ENCODE data around the gene RXRA. TPM values are rescaled to one million over a fixed set of nuclear protein-coding genes. Genes with fewer than 3 reads are reported as not detected.

The RXRA gene
- polyA plus RNA-seq, 1 experiment = 5.3 TPM

DNA sequence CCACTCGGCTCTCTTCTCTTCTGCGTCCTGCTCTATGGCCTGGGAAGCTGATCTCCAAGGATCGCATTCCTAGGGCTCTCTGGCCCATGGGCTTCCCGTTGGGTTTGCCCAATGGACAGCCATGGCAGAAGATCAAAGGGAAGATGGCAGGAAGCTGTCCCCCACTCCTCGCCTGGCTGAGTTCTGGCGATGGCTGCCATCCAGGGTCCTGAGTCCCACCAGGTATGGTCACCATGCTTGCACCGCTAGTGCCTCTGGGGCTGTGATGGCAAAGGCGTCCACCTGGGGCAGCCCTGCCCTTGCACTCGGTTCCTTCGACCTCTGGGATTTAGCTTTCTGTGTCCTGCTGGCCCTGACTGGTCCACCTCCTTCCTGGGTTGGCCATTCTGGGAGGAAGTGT lies 156.0 kb downstream of the RXRA start:
- no peak for DNase-seq (ENCODE audit: low read depth, low spot score)
- CTCF ChIA-PET = no interaction called here

DNA sequence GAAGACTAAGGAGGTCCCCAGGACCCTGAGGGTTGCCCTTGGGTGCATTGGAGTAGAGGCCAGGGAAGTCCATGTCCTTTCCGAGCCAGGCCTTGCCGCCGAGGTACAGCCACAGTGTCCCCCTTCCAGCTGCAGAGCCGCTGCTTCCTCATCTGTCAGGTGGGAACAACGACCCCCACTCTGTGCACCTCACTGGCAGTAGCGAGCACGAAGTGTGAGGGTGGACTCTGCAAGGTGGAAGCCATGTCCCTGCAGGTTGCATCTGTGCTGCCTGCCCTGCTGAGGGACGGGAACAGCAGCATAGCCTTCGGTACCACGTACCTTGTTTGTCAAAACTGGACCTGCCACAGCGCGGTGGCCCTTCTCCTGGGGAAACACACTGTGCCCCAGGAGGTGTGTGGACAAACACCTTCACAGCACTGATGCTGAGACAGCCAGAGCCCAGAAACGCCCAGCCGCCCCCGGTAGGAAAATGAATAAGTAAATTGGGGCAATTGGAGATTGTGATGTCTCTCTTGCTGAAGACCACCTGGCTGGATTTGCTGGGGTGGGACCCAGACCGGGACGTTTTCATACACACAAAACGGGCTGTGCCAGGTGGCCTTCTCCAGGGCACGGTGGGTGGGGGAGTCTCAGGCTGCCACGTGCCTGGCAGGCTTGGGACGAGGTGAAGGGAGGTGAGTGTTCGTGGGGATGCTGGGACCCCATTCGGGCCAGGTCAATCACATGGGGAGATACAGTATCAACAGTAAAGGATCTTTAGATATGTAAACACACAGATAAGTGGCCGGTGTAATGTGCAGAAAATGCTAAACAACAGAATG lies 157.3 kb downstream of the RXRA start:
- Histone ChIP-seq H3K27ac (ENCODE audit: low read depth, low read length) (no peak overlapping the region), H3K9me3 (ENCODE audit: control insufficient read depth, insufficient read depth, low read length) (peaks cover 5% of the 10 kb centered on the region), H3K4me3 (ENCODE audit: low read depth, low read length) (no peak overlapping the region), H3K27me3 (ENCODE audit: control insufficient read depth, insufficient read depth, low read length) (peaks cover 3% of the 10 kb centered on the region)
- TF ChIP-seq, protein P1, sequence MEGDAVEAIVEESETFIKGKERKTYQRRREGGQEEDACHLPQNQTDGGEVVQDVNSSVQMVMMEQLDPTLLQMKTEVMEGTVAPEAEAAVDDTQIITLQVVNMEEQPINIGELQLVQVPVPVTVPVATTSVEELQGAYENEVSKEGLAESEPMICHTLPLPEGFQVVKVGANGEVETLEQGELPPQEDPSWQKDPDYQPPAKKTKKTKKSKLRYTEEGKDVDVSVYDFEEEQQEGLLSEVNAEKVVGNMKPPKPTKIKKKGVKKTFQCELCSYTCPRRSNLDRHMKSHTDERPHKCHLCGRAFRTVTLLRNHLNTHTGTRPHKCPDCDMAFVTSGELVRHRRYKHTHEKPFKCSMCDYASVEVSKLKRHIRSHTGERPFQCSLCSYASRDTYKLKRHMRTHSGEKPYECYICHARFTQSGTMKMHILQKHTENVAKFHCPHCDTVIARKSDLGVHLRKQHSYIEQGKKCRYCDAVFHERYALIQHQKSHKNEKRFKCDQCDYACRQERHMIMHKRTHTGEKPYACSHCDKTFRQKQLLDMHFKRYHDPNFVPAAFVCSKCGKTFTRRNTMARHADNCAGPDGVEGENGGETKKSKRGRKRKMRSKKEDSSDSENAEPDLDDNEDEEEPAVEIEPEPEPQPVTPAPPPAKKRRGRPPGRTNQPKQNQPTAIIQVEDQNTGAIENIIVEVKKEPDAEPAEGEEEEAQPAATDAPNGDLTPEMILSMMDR (IDR thresholded peaks at IDR 0.05; ENCODE audit: low read depth, low read length) = no peak
- POLR2A ChIA-PET = no interaction called here
- DNase-seq (ENCODE audit: low read depth, low spot score) = no peak
- CTCF ChIA-PET = no interaction called here

More for the DNA sequence above, 156.0 kb downstream of the RXRA start:
- POLR2A ChIA-PET = no interaction called here
- Histone ChIP-seq H3K27ac (ENCODE audit: low read depth, low read length) (no peak overlapping the region), H3K4me3 (ENCODE audit: low read depth, low read length) (no peak overlapping the region), H3K9me3 (ENCODE audit: control insufficient read depth, insufficient read depth, low read length) (peaks cover 5% of the 10 kb centered on the region), H3K27me3 (ENCODE audit: control insufficient read depth, insufficient read depth, low read length) (peaks cover 3% of the 10 kb centered on the region)
- TF ChIP-seq, protein P1 (IDR thresholded peaks at IDR 0.05; ENCODE audit: low read depth, low read length) = no peak

DNA sequence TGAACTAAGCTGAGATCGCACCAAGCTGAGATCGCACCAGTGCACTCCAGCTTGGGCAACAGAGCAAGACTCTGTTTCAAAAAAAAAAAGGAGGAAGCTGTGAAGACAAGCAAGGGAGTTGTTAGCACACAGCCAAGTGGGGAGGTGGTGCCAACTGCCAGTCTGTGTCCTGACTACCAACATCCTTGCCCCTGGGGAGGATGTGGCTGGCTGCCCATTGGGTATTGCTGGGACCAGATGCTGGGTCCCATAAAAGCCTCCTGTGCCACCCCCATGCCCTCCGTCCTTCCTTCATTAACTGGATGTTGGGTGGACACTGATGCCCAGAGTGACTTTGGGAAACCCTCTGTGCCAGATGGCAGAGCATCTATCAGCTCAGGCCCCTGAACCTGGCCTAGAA lies 158.2 kb downstream of the RXRA start:
- TF ChIP-seq, protein P1 (IDR thresholded peaks at IDR 0.05; ENCODE audit: low read depth, low read length) = no peak
- peaks cover 3% of the 10 kb centered on the region for H3K27me3 ChIP-seq (ENCODE audit: control insufficient read depth, insufficient read depth, low read length)
- H3K9me3 ChIP-seq (ENCODE audit: control insufficient read depth, insufficient read depth, low read length) = peaks cover 2% of the 10 kb centered on the region
- DNase-seq (ENCODE audit: low read depth, low spot score) = no peak
- no peak overlapping the region for H3K4me3 ChIP-seq (ENCODE audit: low read depth, low read length)
- CTCF ChIA-PET = no interaction called here
- POLR2A ChIA-PET = no interaction called here
- H3K27ac ChIP-seq (ENCODE audit: low read depth, low read length) = no peak overlapping the region

DNA sequence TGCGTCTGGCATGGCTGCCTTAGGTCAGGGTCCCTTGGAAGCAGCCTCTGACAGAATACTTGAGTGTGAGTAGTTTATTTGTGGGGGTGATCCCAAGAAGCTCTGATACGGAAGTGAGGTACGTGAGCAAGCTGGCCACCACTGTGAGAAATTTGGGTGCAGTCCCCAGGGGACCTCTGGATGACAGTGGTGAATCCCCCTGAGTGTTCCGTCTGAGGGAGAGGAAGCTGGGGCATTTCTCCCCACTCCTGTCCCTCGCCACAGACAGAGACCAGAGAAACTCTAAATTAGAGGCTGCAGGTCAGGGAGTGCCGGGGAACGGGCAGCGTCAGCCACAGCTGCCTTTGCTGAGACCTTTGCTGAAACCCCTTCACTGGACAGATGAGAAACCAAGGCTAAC lies 159.4 kb downstream of the RXRA start:
- ChIA-PET POLR2A (no interaction called here), CTCF (interaction anchor here (0.7 kb wide), 1 partner anchor 66 kb away, joined by 3 read pairs; no protein-coding TSS in a partner anchor)
- H3K27me3 ChIP-seq (ENCODE audit: control insufficient read depth, insufficient read depth, low read length) = peaks cover 3% of the 10 kb centered on the region
- no peak overlapping the region for H3K4me3 ChIP-seq (ENCODE audit: low read depth, low read length)
- TF ChIP-seq, protein P1 (IDR thresholded peaks at IDR 0.05; ENCODE audit: low read depth, low read length) = no peak
- H3K9me3 ChIP-seq (ENCODE audit: control insufficient read depth, insufficient read depth, low read length) = peaks cover 4% of the 10 kb centered on the region
- no peak for DNase-seq (ENCODE audit: low read depth, low spot score)
- no peak overlapping the region for H3K27ac ChIP-seq (ENCODE audit: low read depth, low read length)

DNA sequence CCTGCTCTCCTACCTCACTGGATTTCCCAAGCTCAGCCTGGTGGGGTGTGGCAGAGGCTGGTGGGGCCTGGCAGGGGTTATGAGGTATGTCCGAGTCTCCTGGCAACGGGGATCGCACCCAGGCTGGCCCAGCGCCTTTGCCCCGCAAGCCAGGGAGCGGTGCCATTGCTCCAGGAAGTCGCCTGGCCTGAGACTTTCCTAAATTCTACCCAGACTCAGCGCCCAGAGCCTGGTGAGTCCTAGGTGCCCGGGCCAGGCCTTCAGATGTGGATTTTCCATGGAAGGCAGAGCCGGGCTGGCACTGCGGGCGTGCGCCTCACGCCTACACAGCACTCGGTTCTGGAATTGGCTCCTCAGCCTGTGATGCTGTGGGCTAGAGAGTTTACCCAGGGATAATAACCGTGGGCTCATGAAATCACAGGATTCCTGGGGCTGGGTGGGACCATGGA lies 159.9 kb downstream of the RXRA start:
- ChIA-PET CTCF (no interaction called here), POLR2A (no interaction called here)
- Histone ChIP-seq H3K4me3 (ENCODE audit: low read depth, low read length) (no peak overlapping the region), H3K27ac (ENCODE audit: low read depth, low read length) (no peak overlapping the region), H3K27me3 (ENCODE audit: control insufficient read depth, insufficient read depth, low read length) (peaks cover 3% of the 10 kb centered on the region), H3K9me3 (ENCODE audit: control insufficient read depth, insufficient read depth, low read length) (peaks cover 4% of the 10 kb centered on the region)
- TF ChIP-seq, protein P1 (IDR thresholded peaks at IDR 0.05; ENCODE audit: low read depth, low read length) = no peak
- no peak for DNase-seq (ENCODE audit: low read depth, low spot score)
